ENCODE data around the gene TYRP1.

- TF ChIP-seq, protein P1, sequence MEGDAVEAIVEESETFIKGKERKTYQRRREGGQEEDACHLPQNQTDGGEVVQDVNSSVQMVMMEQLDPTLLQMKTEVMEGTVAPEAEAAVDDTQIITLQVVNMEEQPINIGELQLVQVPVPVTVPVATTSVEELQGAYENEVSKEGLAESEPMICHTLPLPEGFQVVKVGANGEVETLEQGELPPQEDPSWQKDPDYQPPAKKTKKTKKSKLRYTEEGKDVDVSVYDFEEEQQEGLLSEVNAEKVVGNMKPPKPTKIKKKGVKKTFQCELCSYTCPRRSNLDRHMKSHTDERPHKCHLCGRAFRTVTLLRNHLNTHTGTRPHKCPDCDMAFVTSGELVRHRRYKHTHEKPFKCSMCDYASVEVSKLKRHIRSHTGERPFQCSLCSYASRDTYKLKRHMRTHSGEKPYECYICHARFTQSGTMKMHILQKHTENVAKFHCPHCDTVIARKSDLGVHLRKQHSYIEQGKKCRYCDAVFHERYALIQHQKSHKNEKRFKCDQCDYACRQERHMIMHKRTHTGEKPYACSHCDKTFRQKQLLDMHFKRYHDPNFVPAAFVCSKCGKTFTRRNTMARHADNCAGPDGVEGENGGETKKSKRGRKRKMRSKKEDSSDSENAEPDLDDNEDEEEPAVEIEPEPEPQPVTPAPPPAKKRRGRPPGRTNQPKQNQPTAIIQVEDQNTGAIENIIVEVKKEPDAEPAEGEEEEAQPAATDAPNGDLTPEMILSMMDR (IDR thresholded peaks at IDR 0.05) = no peak
- TF ChIP-seq POLR2A (IDR thresholded peaks at IDR 0.05) = no peak
These were observed 39.8 kb downstream of the TYRP1 start for GRCh38 chr9:12732971-12733370.
